IMR-90 (cell line): ENCODE data around the gene LRRC4C. TPM values are rescaled to one million over a fixed set of nuclear protein-coding genes. Genes with fewer than 3 reads are reported as not detected.

Experiments used
- ATAC-seq: fragments of 200-7000 bp; cut with Tn5 transposase; 2 replicates; pipeline ENCODE4 v1.9.1; 2020; ENCODE audit warnings: low read depth, mild to moderate bottlenecking, moderate library complexity
- BruUV-seq: library from RNA; stranded (reverse); fragments of 400-500 nt; replicated peaks from 2 replicates; lab custom pipeline; 2021; lab: Mats Ljungman, UMichigan
- CTCF ChIA-PET: fragments of 300-600 bp; formaldehyde crosslinking; extraction: SDS; loops from one replicate; lab custom pipeline; 2021; ENCODE audit warnings: antibody characterized with exemption; lab: Yijun Ruan, JAX
- POLR2A ChIA-PET: fragments of 300-600 bp; sonication (Branson Sonifier 250); formaldehyde crosslinking; loops from one replicate; lab custom pipeline; 2022; ENCODE audit warnings: antibody characterized with exemption; ENCODE audit not compliant: unreplicated experiment; lab: Charles Lee
- DNase-seq: peaks from one replicate; pipeline ENCODE4 v3.0.0; 2013
- H2AFZ ChIP-seq: replicated peaks from 2 replicates; pipeline ENCODE3; 2013; ENCODE audit warnings: low read length, mild to moderate bottlenecking; ENCODE audit not compliant: poor library complexity
- H2AK5ac ChIP-seq: 2 replicates; pipeline ENCODE4 v1.6.1; 2013; ENCODE audit warnings: low read depth, low read length, inconsistent platforms
- H2AK9ac ChIP-seq: replicated peaks from 2 replicates; pipeline ENCODE3; 2013; ENCODE audit warnings: mild to moderate bottlenecking, low read depth, low read length, moderate library complexity; ENCODE audit not compliant: poor library complexity
- H2BK120ac ChIP-seq: 2 replicates; pipeline ENCODE4 v1.6.1; 2013; ENCODE audit warnings: low read depth, low read length, inconsistent platforms
- H2BK15ac ChIP-seq: 3 replicates; pipeline ENCODE4 v1.6.1; 2013; ENCODE audit warnings: low read depth, low read length, inconsistent platforms
- H2BK20ac ChIP-seq: 2 replicates; pipeline ENCODE4 v1.6.1; 2013; ENCODE audit warnings: low read depth, mild to moderate bottlenecking, inconsistent platforms, low read length, moderate library complexity
- H2BK5ac ChIP-seq: 2 replicates; pipeline ENCODE4 v1.6.1; 2013; ENCODE audit warnings: mild to moderate bottlenecking, low read depth, low read length, inconsistent platforms; ENCODE audit not compliant: poor library complexity, severe bottlenecking
- H3K14ac ChIP-seq: replicated peaks from 2 replicates; pipeline ENCODE4 v1.6.1; 2013; ENCODE audit warnings: low read depth, low read length, inconsistent platforms
- H3K18ac ChIP-seq: 2 replicates; pipeline ENCODE4 v1.6.1; 2013; ENCODE audit warnings: low read depth, low read length, control low read depth
- H3K23ac ChIP-seq: 2 replicates; pipeline ENCODE4 v1.6.1; 2013; ENCODE audit warnings: low read depth, low read length, inconsistent platforms
- H3K27ac ChIP-seq: 2 replicates; pipeline ENCODE4 v1.5.1; 2013; ENCODE audit warnings: mild to moderate bottlenecking, control low read depth, low read length; ENCODE audit not compliant: insufficient read depth
- H3K27me3 ChIP-seq: 2 replicates; pipeline ENCODE4 v1.6.1; 2013; ENCODE audit warnings: low read length; ENCODE audit not compliant: control insufficient read depth, insufficient read depth
- H3K36me3 ChIP-seq: 2 replicates; pipeline ENCODE4 v1.6.1; 2013; ENCODE audit warnings: low read length, mixed read lengths; ENCODE audit not compliant: control insufficient read depth, insufficient read depth
- H3K4ac ChIP-seq: 2 replicates; pipeline ENCODE4 v1.6.1; 2013; ENCODE audit warnings: low read depth, low read length, inconsistent platforms
- H3K4me1 ChIP-seq: 2 replicates; pipeline ENCODE4 v1.6.1; 2013; ENCODE audit warnings: low read length, mixed read lengths; ENCODE audit not compliant: control insufficient read depth, insufficient read depth
- H3K4me2 ChIP-seq: 2 replicates; pipeline ENCODE4 v1.6.1; 2013; ENCODE audit warnings: low read depth, mild to moderate bottlenecking, control low read depth, low read length, moderate library complexity
- H3K4me3 ChIP-seq: 2 replicates; pipeline ENCODE4 v1.5.1; 2013; ENCODE audit warnings: low read depth, mild to moderate bottlenecking, control low read depth, low read length, moderate library complexity; ENCODE audit not compliant: insufficient read depth
- H3K56ac ChIP-seq: 2 replicates; pipeline ENCODE4 v1.6.1; 2013; ENCODE audit warnings: low read length, inconsistent platforms; ENCODE audit not compliant: insufficient read depth; ENCODE audit errors: extremely low read depth
- H3K79me1 ChIP-seq, 2 experiments: 2 replicates each; pipeline ENCODE4 v1.6.1; 2013; ENCODE audit warnings: low read length in 2 of 2, inconsistent platforms in 1 of 2, low read depth in 1 of 2
- H3K9ac ChIP-seq: 2 replicates; pipeline ENCODE4 v1.6.1; 2013; ENCODE audit warnings: low read depth, low read length, control low read depth
- H3K9me1 ChIP-seq: 2 replicates; pipeline ENCODE4 v1.6.1; 2013; ENCODE audit warnings: low read length, inconsistent platforms; ENCODE audit not compliant: insufficient read depth
- H3K9me3 ChIP-seq: 2 replicates; pipeline ENCODE4 v1.6.1; 2013; ENCODE audit warnings: low read length; ENCODE audit not compliant: control insufficient read depth, insufficient read depth
- H4K20me1 ChIP-seq: 2 replicates; pipeline ENCODE4 v1.6.1; 2013; ENCODE audit warnings: low read length, inconsistent platforms; ENCODE audit not compliant: insufficient read depth
- H4K5ac ChIP-seq: 2 replicates; pipeline ENCODE4 v1.6.1; 2013; ENCODE audit warnings: mild to moderate bottlenecking, low read depth, low read length, control low read depth
- H4K8ac ChIP-seq, 2 experiments: 2 replicates each; pipeline ENCODE4 v1.6.1; 2013; ENCODE audit warnings: low read depth in 2 of 2, low read length in 2 of 2, control low read depth in 1 of 2, inconsistent platforms in 1 of 2
- H4K91ac ChIP-seq: 2 replicates; pipeline ENCODE4 v1.6.1; 2013; ENCODE audit warnings: low read depth, low read length, inconsistent platforms; ENCODE audit not compliant: insufficient read depth
- CEBPB ChIP-seq: IDR thresholded peaks from 2 replicates; pipeline ENCODE4 v1.6.1; 2012; ENCODE audit warnings: low read depth, low read length, improper control_type of control experiment
- CHD1 ChIP-seq: IDR thresholded peaks from 2 replicates; pipeline ENCODE4 v1.6.1; 2012; ENCODE audit warnings: low read depth, low read length, improper control_type of control experiment
- FOS ChIP-seq: fragments of 150-350 bp; IDR thresholded peaks from 2 replicates; pipeline ENCODE4 v1.6.1; 2016; ENCODE audit warnings: low read depth, low read length
- MAFK ChIP-seq: IDR thresholded peaks from 2 replicates; pipeline ENCODE4 v1.6.1; 2012; ENCODE audit warnings: low read depth, low read length, improper control_type of control experiment
- MAZ ChIP-seq: IDR thresholded peaks from 2 replicates; pipeline ENCODE4 v1.6.1; 2012; ENCODE audit warnings: low read depth, mild to moderate bottlenecking, low read length, improper control_type of control experiment, moderate library complexity, borderline replicate concordance
- MXI1 ChIP-seq: IDR thresholded peaks from 2 replicates; pipeline ENCODE4 v1.6.1; 2012; ENCODE audit warnings: low read depth, mild to moderate bottlenecking, low read length, moderate library complexity, borderline replicate concordance
- NFE2L2 ChIP-seq: fragments of 150-350 bp; IDR thresholded peaks from 2 replicates; pipeline ENCODE4 v1.6.1; 2016; ENCODE audit warnings: low read depth, mild to moderate bottlenecking, low read length
- POLR2A ChIP-seq: IDR thresholded peaks from 2 replicates; pipeline ENCODE4 v1.6.1; 2012; ENCODE audit warnings: mild to moderate bottlenecking, low read depth, low read length
- RCOR1 ChIP-seq: IDR thresholded peaks from 2 replicates; pipeline ENCODE4 v1.6.1; 2012; ENCODE audit warnings: mild to moderate bottlenecking, low read length, improper control_type of control experiment; ENCODE audit not compliant: insufficient replicate concordance
- RFX5 ChIP-seq: IDR thresholded peaks from 2 replicates; pipeline ENCODE4 v1.8.0; 2012; ENCODE audit warnings: low read depth, mild to moderate bottlenecking, low read length, moderate library complexity
- SMC3 ChIP-seq: fragments of 150-350 bp; IDR thresholded peaks from 2 replicates; pipeline ENCODE4 v1.6.1; 2016; ENCODE audit warnings: low read depth, mild to moderate bottlenecking, antibody characterized with exemption, low read length, moderate library complexity
- WGBS, 2 experiments: methylation state at CpG; one replicate each; pipeline versions ENCODE4 v1.1.5 to v1.1.7; 2013; ENCODE audit warnings: missing lambda C conversion rate in 2 of 2; ENCODE audit not compliant: insufficient read length in 1 of 2; ENCODE audit errors: extremely low coverage in 2 of 2; 5-methylcytosine and 5-hydroxymethylcytosine counted together
- dilution Hi-C: fragments of 300-500 bp; cut with HindIII; formaldehyde crosslinking; loops from one replicate; pipeline ENCODE4 v1.14.3; 2018; ENCODE audit warnings: low sequenced_read_pairs; ENCODE audit not compliant: unreplicated experiment
- in situ Hi-C: fragments of 300-500 bp; cut with MboI; formaldehyde crosslinking; loops from 3 replicates; pipeline ENCODE4 v1.14.3; 2019; ENCODE audit warnings: low sequenced_read_pairs, inconsistent platforms, mixed read lengths
- intact Hi-C: fragments of 100-400 bp; cut with micrococcal nuclease; formaldehyde crosslinking; loops from 2 replicates; pipeline ENCODE4 v1.10.0; 2022
- polyA plus RNA-seq, 3 experiments: library from polyadenylated mRNA; depleted of rRNA; stranded (reverse); fragments of >200 nt; gene quantifications; 2 replicates each; pipeline ENCODE4 v1.2.3, GENCODE V29; 2012; ENCODE audit warnings: low replicate concordance in 1 of 3
- total RNA-seq: library from RNA; depleted of rRNA; stranded (reverse); fragments of >200 nt; gene quantifications from 2 replicates; pipeline ENCODE4 v1.2.3, GENCODE V29; 2012
- TF ChIP-seq, protein P1 (sequence below): fragments of 150-350 bp; IDR thresholded peaks from 2 replicates; pipeline ENCODE4 v1.6.1; 2017; ENCODE audit warnings: mild to moderate bottlenecking, antibody characterized with exemption, low read length, low read depth
- TF ChIP-seq, protein P2 (sequence below): conservative IDR thresholded peaks from 2 replicates; pipeline ENCODE4 v1.5.1; 2012; ENCODE audit warnings: mild to moderate bottlenecking, low read depth, low read length, improper control_type of control experiment
- TF ChIP-seq, protein P3 (sequence below): fragments of 150-350 bp; IDR thresholded peaks from 2 replicates; pipeline ENCODE4 v1.6.1; 2016; ENCODE audit warnings: low read depth, mild to moderate bottlenecking, low read length, moderate library complexity, borderline replicate concordance

The LRRC4C gene
- total and polyA plus RNA-seq, 2 of the 4 experiments (the other 2 are of a cell fraction) = under 0.01 to 0.03 TPM

DNA sequence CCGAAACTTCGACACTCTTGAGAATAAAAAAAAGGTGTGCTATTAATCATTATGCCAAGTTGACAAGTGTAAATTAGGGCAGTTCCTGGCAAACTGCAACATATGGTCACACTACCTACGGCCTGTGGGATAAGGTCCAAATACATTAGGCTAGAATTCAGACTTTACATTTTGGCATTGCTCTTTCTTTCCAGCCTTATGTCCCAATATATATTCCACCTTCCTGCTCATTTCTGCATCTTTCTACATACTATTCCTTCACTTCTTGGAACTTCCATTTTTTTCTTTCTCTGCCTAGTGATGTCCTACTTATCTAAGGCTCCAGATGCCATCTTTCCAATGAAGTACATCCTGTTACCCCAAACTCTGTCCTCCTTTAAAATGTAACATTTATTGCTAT is 577.2 kb downstream of the LRRC4C start:
- no peaks in the 10 kb centered on the region for H3K36me3 ChIP-seq
- dilution Hi-C loops (no loop called here), in situ Hi-C loops (no loop called here), intact Hi-C loops (no loop called here)
- no peak overlapping the region for H3K4ac ChIP-seq
- no peak overlapping the region for H3K23ac ChIP-seq
- H2BK120ac ChIP-seq = no peak overlapping the region
- no peak overlapping the region for H3K14ac ChIP-seq
- no peak overlapping the region for H3K56ac ChIP-seq
- H3K9ac ChIP-seq = no peak overlapping the region
- no peak overlapping the region for H2AFZ ChIP-seq
- no peaks in the 10 kb centered on the region for H4K20me1 ChIP-seq
- ChIA-PET POLR2A (no interaction called here), CTCF (no interaction called here)
- H3K9me3 ChIP-seq = 0 out of 2 replicates have a peak, but pooled peaks cover 2% of the 10 kb centered on the region
- H3K4me3 ChIP-seq = no peak overlapping the region
- no peak overlapping the region for H4K91ac ChIP-seq
- no peak overlapping the region for H3K18ac ChIP-seq
- H3K79me1 ChIP-seq = no peaks in the 10 kb centered on the region
- no peak overlapping the region for H3K27ac ChIP-seq
- no peak overlapping the region for H4K8ac ChIP-seq
- WGBS, 2 experiments = 20% methylated on average over 1 of the region's 3 CpGs; no CpG with 5 or more reads in 1 of the 2 experiments
- H2AK5ac ChIP-seq = no peak overlapping the region
- no peak for DNase-seq
- H2BK20ac ChIP-seq = no peak overlapping the region
- no TSS peak for BruUV-seq
- ATAC-seq = no peak
- H3K27me3 ChIP-seq = no peaks in the 10 kb centered on the region
- H3K4me2 ChIP-seq = no peak overlapping the region
- no peak overlapping the region for H2BK15ac ChIP-seq
- no peak overlapping the region for H2AK9ac ChIP-seq
- H4K5ac ChIP-seq = no peak overlapping the region
- no peak for TF ChIP-seq CHD1
- TF ChIP-seq MXI1 = no peak
- TF ChIP-seq, protein P1, sequence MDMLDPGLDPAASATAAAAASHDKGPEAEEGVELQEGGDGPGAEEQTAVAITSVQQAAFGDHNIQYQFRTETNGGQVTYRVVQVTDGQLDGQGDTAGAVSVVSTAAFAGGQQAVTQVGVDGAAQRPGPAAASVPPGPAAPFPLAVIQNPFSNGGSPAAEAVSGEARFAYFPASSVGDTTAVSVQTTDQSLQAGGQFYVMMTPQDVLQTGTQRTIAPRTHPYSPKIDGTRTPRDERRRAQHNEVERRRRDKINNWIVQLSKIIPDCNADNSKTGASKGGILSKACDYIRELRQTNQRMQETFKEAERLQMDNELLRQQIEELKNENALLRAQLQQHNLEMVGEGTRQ = no peak
- TF ChIP-seq MAZ = no peak
- no peak for TF ChIP-seq RCOR1
- TF ChIP-seq, protein P2, sequence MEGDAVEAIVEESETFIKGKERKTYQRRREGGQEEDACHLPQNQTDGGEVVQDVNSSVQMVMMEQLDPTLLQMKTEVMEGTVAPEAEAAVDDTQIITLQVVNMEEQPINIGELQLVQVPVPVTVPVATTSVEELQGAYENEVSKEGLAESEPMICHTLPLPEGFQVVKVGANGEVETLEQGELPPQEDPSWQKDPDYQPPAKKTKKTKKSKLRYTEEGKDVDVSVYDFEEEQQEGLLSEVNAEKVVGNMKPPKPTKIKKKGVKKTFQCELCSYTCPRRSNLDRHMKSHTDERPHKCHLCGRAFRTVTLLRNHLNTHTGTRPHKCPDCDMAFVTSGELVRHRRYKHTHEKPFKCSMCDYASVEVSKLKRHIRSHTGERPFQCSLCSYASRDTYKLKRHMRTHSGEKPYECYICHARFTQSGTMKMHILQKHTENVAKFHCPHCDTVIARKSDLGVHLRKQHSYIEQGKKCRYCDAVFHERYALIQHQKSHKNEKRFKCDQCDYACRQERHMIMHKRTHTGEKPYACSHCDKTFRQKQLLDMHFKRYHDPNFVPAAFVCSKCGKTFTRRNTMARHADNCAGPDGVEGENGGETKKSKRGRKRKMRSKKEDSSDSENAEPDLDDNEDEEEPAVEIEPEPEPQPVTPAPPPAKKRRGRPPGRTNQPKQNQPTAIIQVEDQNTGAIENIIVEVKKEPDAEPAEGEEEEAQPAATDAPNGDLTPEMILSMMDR = no peak
- no peak for TF ChIP-seq MAFK
- no peak for TF ChIP-seq FOS
- no peak for TF ChIP-seq CEBPB
- no peak for TF ChIP-seq POLR2A
- TF ChIP-seq, protein P3, sequence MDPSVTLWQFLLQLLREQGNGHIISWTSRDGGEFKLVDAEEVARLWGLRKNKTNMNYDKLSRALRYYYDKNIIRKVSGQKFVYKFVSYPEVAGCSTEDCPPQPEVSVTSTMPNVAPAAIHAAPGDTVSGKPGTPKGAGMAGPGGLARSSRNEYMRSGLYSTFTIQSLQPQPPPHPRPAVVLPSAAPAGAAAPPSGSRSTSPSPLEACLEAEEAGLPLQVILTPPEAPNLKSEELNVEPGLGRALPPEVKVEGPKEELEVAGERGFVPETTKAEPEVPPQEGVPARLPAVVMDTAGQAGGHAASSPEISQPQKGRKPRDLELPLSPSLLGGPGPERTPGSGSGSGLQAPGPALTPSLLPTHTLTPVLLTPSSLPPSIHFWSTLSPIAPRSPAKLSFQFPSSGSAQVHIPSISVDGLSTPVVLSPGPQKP = no peak
- TF ChIP-seq NFE2L2 = no peak
- TF ChIP-seq SMC3 = no peak
- no peak for TF ChIP-seq RFX5
- no peak overlapping the region for H2BK5ac ChIP-seq
- H3K4me1 ChIP-seq = no peaks in the 10 kb centered on the region
- no peaks in the 10 kb centered on the region for H3K9me1 ChIP-seq
